H1 (cell line): ENCODE data around the gene BBS1. TPM values are rescaled to one million over a fixed set of nuclear protein-coding genes. Genes with fewer than 3 reads are reported as not detected.

Experiments
- BACH1 ChIP-seq: IDR thresholded peaks from 2 replicates; pipeline ENCODE4 v1.6.1; 2012; ENCODE audit warnings: low read length, improper control_type of control experiment
- BCL11A ChIP-seq, 2 experiments: IDR thresholded peaks; one replicate each; pipeline ENCODE4 v1.6.1; 2011; ENCODE audit warnings: low read depth in 2 of 2, low read length in 2 of 2, mild to moderate bottlenecking in 2 of 2
- CBX5 ChIP-seq: fragments of 300-800, 300-1000 bp; sonication (generic); IDR thresholded peaks from 2 replicates; pipeline ENCODE4 v1.7.1; 2016; ENCODE audit warnings: antibody characterized with exemption, low read length, low read depth
- CHD2 ChIP-seq: IDR thresholded peaks from 2 replicates; pipeline ENCODE4 v1.6.1; 2012; ENCODE audit warnings: low read length, improper control_type of control experiment
- CREB1 ChIP-seq: IDR thresholded peaks from 2 replicates; pipeline ENCODE4 v1.6.1; 2012; ENCODE audit warnings: inconsistent platforms
- CTBP2 ChIP-seq: IDR thresholded peaks from 2 replicates; pipeline ENCODE4 v1.7.0; 2011; ENCODE audit warnings: borderline replicate concordance, mild to moderate bottlenecking, moderate library complexity, mixed read lengths, low read length; ENCODE audit not compliant: insufficient read depth, insufficient read length
- EGR1 ChIP-seq: IDR thresholded peaks from 2 replicates; pipeline ENCODE4 v1.6.1; 2011; ENCODE audit warnings: low read depth, low read length, borderline replicate concordance
- GABPA ChIP-seq: IDR thresholded peaks from 2 replicates; pipeline ENCODE4 v1.6.1; 2011; ENCODE audit warnings: mild to moderate bottlenecking, low read length, moderate library complexity, borderline replicate concordance; ENCODE audit not compliant: insufficient read depth
- GTF2F1 ChIP-seq: IDR thresholded peaks from 2 replicates; pipeline ENCODE4 v1.6.1; 2012; ENCODE audit warnings: low read depth, low read length, improper control_type of control experiment, borderline replicate concordance
- JUN ChIP-seq: IDR thresholded peaks from 2 replicates; pipeline ENCODE4 v1.6.1; 2011; ENCODE audit warnings: low read depth, mild to moderate bottlenecking, improper control_type of control experiment, low read length
- KDM5A ChIP-seq: fragments of 200-600 bp; IDR thresholded peaks from 2 replicates; pipeline ENCODE4 v1.7.1; 2012; ENCODE audit warnings: mild to moderate bottlenecking, low read length, inconsistent platforms, mixed read lengths
- NANOG ChIP-seq: IDR thresholded peaks from 2 replicates; pipeline ENCODE4 v1.6.1; 2011; ENCODE audit warnings: low read length, low read depth, mild to moderate bottlenecking, inconsistent platforms; ENCODE audit not compliant: insufficient read depth, poor library complexity, severe bottlenecking
- NRF1 ChIP-seq: IDR thresholded peaks from 2 replicates; pipeline ENCODE4 v1.6.1; 2011; ENCODE audit warnings: mild to moderate bottlenecking, low read depth, low read length, improper control_type of control experiment
- POU5F1 ChIP-seq: IDR thresholded peaks from 2 replicates; pipeline ENCODE4 v1.6.1; 2011; ENCODE audit warnings: low read depth, mild to moderate bottlenecking, low read length, moderate library complexity
- SAP30 ChIP-seq: fragments of 300-600 bp; sonication (generic); IDR thresholded peaks from 2 replicates; pipeline ENCODE4 v1.7.1; 2012; ENCODE audit warnings: low read length, moderate library complexity, mild to moderate bottlenecking, inconsistent platforms; ENCODE audit not compliant: insufficient read depth, insufficient replicate concordance
- SP4 ChIP-seq: IDR thresholded peaks from 2 replicates; pipeline ENCODE4 v1.6.1; 2012; ENCODE audit warnings: low read length, inconsistent platforms
- SRF ChIP-seq: IDR thresholded peaks from 2 replicates; pipeline ENCODE4 v1.6.1; 2011; ENCODE audit warnings: mild to moderate bottlenecking, low read depth, low read length, moderate library complexity
- SUZ12 ChIP-seq: fragments of 200-600 bp; sonication (generic); IDR thresholded peaks from 2 replicates; pipeline ENCODE4 v1.6.1; 2012; ENCODE audit warnings: mild to moderate bottlenecking, inconsistent platforms, low read length, moderate library complexity, mixed read lengths
- ZNF274 ChIP-seq: IDR thresholded peaks from 2 replicates; pipeline ENCODE4 v1.7.0; 2012; ENCODE audit warnings: low read length, borderline replicate concordance; ENCODE audit errors: extremely low read depth
- polyA plus RNA-seq, 7 experiments: library from polyadenylated mRNA; depleted of rRNA in 3 of 7; stranded (reverse) in 5 of 7; unstranded in 2 of 7; fragments of >200 nt in 5 of 7; fragments of 200-250 nt in 2 of 7; gene quantifications; 1 replicate in 5 of 7; 2 replicates in 1 of 7; 4 replicates in 1 of 7; pipeline versions ENCODE4 v1.2.1 to v1.2.3, GENCODE V29; 2011 to 2013; ENCODE audit warnings: missing spikeins in 2 of 7, mixed read lengths in 2 of 7
- total RNA-seq: library from RNA; stranded (reverse); fragmentation: NEBNext Ultra II Directional; extraction: Animal tissue kit (Norgen Biotek cat#: 25700); gene quantifications from 2 replicates; pipeline ENCODE4 v1.2.1, GENCODE V29; 2021
- TF ChIP-seq, protein P1 (sequence below): IDR thresholded peaks from 2 replicates; pipeline ENCODE4 v1.6.1; 2011; ENCODE audit warnings: low read depth, mild to moderate bottlenecking, low read length; ENCODE audit not compliant: insufficient read depth
- TF ChIP-seq, protein P2 (sequence below): IDR thresholded peaks from 2 replicates; pipeline ENCODE4 v1.6.1; 2012; ENCODE audit warnings: low read length, inconsistent platforms
- TF ChIP-seq, protein P3 (sequence below): IDR thresholded peaks from 2 replicates; pipeline ENCODE4 v1.6.1; 2012; ENCODE audit warnings: inconsistent platforms

Gene BBS1
- total and polyA plus RNA-seq, 2 of the 8 experiments (the other 6 are each of a cell fraction or from before 2014, with no cell fraction given): 19.1 to 19.5 TPM

DNA sequence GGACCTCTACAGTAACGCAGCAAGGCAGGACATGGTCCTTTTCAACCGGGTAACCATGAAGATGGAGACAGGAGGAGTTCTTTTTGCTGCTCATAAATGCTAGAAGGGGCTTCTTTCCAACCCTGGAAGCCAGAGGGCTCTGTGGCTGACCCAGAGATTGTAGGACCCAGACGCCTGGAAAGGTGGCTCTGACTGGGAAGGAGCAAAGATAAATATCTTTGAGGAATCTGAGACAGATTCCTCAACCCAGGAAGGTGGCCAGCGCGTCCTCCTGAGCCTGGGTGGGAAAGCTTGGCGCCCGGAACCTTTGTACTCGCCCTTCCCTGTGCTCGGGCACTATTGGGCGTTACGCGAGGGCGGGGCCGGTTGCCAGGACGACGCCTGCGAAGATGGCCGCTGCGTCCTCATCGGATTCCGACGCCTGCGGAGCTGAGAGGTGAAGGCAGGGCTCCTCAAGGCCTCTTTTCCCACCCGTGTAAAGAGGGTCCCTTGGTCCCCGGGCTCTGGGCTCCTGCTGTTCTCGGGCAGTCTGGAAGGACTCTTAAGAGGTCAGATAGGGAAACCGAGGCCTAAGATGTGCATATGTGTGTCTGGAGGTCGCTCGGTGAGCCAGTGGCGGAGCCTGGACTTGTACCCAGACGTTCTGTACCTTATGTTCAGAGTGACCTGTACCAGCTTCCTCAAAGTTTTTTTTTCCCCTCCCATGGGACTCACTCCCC is at the start of gene BBS1 (continued):
- TF ChIP-seq, protein P1, sequence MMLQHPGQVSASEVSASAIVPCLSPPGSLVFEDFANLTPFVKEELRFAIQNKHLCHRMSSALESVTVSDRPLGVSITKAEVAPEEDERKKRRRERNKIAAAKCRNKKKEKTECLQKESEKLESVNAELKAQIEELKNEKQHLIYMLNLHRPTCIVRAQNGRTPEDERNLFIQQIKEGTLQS: no peak
- TF ChIP-seq ZNF274 (no peak), SP4 (peak; percentile 67; the same call in 1 of the 2 replicates), CHD2 (peak; percentile 63), BCL11A (IDR thresholded peaks at IDR 0.05; ENCODE audit: low read depth in 2 of 2, low read length in 2 of 2) (no peak), EGR1 (no peak), NANOG (no peak), NRF1 (no peak), CBX5 (no peak), GABPA (peak; percentile 83; the same call in 1 of the 2 replicates), SRF (peak; percentile 44), JUN (0 out of 2 replicates have a peak, but pooled peaks have one; percentile 9), POU5F1 (no peak), KDM5A (peak; percentile 94), CTBP2 (no peak), BACH1 (no peak), GTF2F1 (peak; percentile 81), SAP30 (peak; percentile 62), SUZ12 (no peak), CREB1 (peak; percentile 64)
- TF ChIP-seq, protein P2, sequence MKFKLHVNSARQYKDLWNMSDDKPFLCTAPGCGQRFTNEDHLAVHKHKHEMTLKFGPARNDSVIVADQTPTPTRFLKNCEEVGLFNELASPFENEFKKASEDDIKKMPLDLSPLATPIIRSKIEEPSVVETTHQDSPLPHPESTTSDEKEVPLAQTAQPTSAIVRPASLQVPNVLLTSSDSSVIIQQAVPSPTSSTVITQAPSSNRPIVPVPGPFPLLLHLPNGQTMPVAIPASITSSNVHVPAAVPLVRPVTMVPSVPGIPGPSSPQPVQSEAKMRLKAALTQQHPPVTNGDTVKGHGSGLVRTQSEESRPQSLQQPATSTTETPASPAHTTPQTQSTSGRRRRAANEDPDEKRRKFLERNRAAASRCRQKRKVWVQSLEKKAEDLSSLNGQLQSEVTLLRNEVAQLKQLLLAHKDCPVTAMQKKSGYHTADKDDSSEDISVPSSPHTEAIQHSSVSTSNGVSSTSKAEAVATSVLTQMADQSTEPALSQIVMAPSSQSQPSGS: no peak; the same call in 1 of the 2 replicates
- TF ChIP-seq, protein P3, sequence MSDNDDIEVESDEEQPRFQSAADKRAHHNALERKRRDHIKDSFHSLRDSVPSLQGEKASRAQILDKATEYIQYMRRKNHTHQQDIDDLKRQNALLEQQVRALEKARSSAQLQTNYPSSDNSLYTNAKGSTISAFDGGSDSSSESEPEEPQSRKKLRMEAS: 0 out of 2 replicates have a peak, but pooled peaks have one; percentile 34
